Effector memory CD4-positive, alpha-beta T cell (primary cell): ENCODE data around the gene PSMD9.
"Not testable (repeated sequence)": the region's sequence is repeated elsewhere in the genome, so short reads cannot be mapped to it uniquely, and the experiment has no call there.

Experiments
- DNase-seq, 3 donors: peaks; one replicate each; pipeline ENCODE4 v3.0.0-alpha.2; 2020
- H3K27ac ChIP-seq: 2 replicates; pipeline ENCODE4 v1.7.0; 2013; ENCODE audit warnings: mild to moderate bottlenecking, low read length, moderate library complexity; ENCODE audit not compliant: insufficient read depth, poor library complexity, severe bottlenecking
- H3K27me3 ChIP-seq: replicated peaks from 2 replicates; pipeline ENCODE4 v1.7.0; 2013; ENCODE audit warnings: mild to moderate bottlenecking, low read length; ENCODE audit not compliant: insufficient read depth, control insufficient read depth, poor library complexity, severe bottlenecking
- H3K36me3 ChIP-seq: 2 replicates; pipeline ENCODE4 v1.7.0; 2013; ENCODE audit warnings: mild to moderate bottlenecking, low read length, moderate library complexity; ENCODE audit not compliant: control insufficient read depth, insufficient read depth
- H3K4me1 ChIP-seq: 2 replicates; pipeline ENCODE4 v1.7.0; 2013; ENCODE audit warnings: low read length, mild to moderate bottlenecking; ENCODE audit not compliant: control insufficient read depth, insufficient read depth, poor library complexity, severe bottlenecking
- H3K4me3 ChIP-seq: 2 replicates; pipeline ENCODE4 v1.7.0; 2013; ENCODE audit warnings: low read length, low read depth, mild to moderate bottlenecking; ENCODE audit not compliant: insufficient read depth, poor library complexity, severe bottlenecking
- H3K9me3 ChIP-seq: 2 replicates; pipeline ENCODE4 v1.7.0; 2013; ENCODE audit warnings: mild to moderate bottlenecking, low read length, moderate library complexity; ENCODE audit not compliant: control insufficient read depth
- total RNA-seq, 3 donors: gene quantifications; one replicate each; lab custom pipeline; 2026; lab: John Stamatoyannopoulos, UW

Gene PSMD9, protein sequence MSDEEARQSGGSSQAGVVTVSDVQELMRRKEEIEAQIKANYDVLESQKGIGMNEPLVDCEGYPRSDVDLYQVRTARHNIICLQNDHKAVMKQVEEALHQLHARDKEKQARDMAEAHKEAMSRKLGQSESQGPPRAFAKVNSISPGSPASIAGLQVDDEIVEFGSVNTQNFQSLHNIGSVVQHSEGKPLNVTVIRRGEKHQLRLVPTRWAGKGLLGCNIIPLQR
- total RNA-seq, result 8.5 to 11.6 (median 8.9) reads per million in 3 donors

DNA sequence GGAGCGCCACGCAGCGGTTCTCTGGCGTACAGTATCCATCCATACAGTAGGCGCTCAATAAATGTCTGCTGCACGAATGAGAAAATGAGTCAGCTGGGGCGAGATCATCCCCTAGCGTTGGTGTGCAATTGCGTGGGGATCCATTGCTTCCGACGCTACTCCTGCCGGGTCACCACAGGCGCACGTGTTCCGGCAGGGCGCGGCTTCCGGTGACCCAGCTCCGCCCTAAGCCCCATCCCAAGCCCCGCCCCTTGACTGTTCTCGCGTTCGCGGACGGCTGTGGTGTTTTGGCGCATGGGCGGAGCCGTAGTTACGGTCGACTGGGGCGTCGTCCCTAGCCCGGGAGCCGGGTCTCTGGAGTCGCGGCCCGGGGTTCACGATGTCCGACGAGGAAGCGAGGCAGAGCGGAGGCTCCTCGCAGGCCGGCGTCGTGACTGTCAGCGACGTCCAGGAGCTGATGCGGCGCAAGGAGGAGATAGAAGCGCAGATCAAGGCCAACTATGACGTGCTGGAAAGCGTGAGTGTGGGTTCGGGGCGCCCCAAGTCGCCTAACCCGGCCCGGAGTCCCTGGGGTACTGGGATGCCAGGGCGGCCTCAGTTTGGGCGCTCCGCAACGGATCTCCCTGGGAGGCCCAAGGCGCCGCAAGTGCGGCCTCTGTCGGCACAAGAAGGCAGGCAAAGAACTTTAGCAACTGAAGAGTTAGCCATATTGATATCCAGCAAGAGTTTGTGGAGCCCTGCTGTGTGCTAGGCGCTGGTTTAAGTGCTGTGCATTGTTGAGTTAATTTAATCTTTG lies at the start of gene PSMD9:
Gene PSMD9 (plus strand): TSS at position 313 of the 796 bp plus-strand sequence. CDS start 67 bp downstream, at position 380.
- H3K36me3 ChIP-seq, result peaks cover 2% of the 10 kb centered on the region
- H3K4me1 ChIP-seq, result peaks cover 13% of the 10 kb centered on the region
- H3K27me3 ChIP-seq, result no peaks in the 10 kb centered on the region
- DNase-seq, result peak; percentile 97
- H3K27ac ChIP-seq, result peak within 1 kb of the TSS; percentile 91
- peak within 1 kb of the TSS; percentile 64 for H3K4me3 ChIP-seq
- H3K9me3 ChIP-seq, result no peaks in the 10 kb centered on the region

DNA sequence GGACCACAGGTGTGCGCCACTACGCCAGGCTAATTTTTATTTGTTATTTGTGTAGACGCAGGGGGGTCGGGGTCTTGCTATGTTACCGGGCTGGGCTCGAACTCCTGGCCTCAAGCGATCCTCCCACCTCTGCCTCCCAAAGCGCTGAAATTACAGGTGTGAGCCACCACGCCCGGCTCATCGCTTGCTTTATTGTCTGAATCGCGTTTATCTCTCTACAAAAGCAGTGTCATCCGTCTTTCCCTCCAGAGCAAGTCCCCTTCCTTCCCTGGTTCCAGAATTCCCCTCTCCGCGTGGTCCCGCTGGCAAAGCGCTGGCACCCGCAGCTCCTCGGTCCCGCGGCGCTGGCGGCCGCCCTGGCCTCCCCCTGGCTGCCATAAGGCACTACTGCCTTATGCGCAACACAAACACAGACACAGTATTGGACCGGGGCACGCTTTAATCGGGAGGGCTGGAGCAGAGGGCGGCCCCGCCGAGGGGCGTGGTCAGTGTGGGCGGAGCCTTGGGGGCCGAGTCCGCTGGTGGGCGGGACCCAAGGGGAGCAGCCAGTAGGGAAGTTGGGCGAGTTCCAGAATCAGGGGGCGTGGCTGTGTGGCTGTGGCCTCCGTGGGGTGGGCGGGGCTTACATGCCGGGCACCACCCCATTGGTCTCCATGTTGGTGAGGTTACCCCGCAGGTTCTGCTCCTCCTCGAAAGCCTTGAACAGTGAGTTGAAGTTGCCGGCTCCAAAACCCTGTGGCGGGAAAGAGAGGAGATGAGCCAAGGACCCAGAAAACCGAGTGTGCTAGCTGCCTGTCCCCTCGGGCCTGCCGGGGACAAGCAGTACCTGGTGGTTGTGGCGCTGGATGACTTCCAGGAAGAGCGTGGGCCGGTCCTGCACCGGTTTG lies 49.2 kb upstream of the PSMD9 start:
- H3K27me3 ChIP-seq, result no peaks in the 10 kb centered on the region
- no peaks in the 10 kb centered on the region for H3K9me3 ChIP-seq
- H3K27ac ChIP-seq, result peak overlapping the region; percentile 44
- H3K4me1 ChIP-seq, result peaks cover 5% of the 10 kb centered on the region
- H3K4me3 ChIP-seq, result peak overlapping the region; percentile 69
- H3K36me3 ChIP-seq, result no peaks in the 10 kb centered on the region
- peak; percentile 99 for DNase-seq

DNA sequence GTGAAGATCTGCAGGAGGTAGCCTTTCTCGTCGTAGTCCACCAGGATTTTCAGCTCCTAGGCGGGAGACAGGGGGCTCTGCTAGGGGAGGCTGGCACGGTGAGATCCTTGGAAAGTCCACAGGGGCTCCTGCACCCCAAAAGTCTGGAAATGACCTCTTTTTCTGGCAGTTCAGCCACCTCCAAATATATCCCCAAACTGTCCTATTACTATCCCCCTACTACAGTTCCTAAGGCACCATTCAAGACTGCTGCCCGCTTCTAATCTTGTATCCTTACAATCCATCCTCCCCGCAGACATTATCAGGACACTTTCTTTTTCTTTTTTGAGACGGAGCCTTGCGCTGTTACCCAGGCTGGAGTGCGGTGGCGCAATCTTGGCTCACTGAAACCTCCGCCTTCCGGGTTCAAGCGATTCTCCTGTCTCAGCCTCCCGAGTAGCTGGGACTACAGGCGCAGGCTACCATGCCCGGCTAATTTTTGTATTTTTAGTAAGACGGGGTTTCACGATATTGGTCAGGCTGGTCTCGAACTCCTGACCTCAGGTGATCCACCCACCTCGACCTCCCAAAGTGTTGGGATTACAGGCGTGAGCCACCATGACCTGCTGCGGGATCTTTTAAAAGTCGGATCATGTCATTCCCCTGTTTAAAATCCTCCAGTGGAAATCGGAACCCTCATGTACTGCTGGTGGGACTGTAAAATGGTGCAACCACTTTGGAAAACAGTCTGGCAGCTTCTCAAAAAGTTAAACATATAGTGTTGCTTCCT lies 48.4 kb upstream of the PSMD9 start:
- Histone ChIP-seq H3K36me3 (no peaks in the 10 kb centered on the region), H3K4me1 (peaks cover 5% of the 10 kb centered on the region), H3K27ac (peak overlapping the region; percentile 44), H3K9me3 (no peaks in the 10 kb centered on the region), H3K27me3 (no peaks in the 10 kb centered on the region), H3K4me3 (peak overlapping the region; percentile 69)
- no peak for DNase-seq

DNA sequence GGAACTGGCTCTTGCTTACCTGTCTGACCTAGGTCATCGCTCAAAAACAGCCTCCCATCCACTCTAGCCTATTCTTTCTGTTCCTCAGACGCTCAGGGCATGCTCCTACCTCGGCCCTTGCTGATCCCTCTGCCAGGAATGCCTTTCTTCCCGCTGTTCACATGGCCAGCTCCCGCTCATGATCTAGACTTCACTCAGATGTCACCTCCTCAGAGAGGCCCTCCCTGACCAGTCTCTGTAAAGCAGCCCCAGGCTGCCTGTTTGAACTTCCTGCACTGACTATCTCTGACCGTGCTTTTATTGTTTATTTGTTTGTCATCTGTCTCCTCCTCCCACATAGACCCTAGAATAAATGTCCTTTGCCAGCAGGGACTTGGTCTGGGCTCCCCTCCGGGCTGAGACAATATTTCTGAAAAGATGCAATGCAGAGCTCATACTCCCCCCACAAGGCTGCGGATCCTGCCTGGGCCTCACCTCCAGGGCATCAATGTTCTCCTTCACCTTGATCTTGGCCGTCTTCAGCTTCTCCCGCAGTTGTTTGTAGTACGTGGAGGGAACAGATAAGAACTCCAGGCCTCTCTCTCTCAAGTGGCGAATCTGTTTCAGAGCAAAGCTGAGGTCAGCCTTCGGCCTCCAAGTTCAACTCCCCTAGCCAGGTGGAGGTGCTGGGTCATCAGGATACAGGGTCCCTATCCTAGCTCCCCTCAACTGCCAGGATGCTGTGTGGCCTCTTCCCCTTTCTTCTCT lies 45.2 kb upstream of the PSMD9 start:
- Histone ChIP-seq H3K27ac (no peak overlapping the region), H3K4me1 (peaks cover 5% of the 10 kb centered on the region), H3K36me3 (no peaks in the 10 kb centered on the region), H3K9me3 (no peaks in the 10 kb centered on the region), H3K27me3 (no peaks in the 10 kb centered on the region), H3K4me3 (no peak overlapping the region)
- DNase-seq, result no peak

DNA sequence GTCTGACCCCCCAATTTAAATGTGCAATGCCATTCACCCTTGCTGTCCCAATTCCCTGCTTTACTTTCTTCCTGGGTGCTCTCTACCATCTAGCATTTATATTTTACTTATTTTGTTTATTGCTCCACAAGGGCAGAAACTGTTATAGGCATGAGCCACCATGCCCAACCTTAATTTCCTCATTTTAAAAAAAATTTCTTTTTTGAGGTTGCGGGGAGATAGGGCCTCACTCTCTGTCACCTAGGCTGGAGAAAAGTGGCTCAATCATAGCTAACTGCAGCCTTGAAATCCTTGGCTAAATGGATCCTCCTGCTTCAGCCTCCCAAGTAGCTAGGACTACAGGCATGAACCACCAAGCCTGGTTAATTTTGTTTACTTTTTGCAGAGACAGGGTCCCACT lies 42.9 kb upstream of the PSMD9 start:
- Histone ChIP-seq H3K4me3 (no peak overlapping the region), H3K27me3 (no peaks in the 10 kb centered on the region), H3K36me3 (no peaks in the 10 kb centered on the region), H3K4me1 (no peaks in the 10 kb centered on the region), H3K9me3 (no peaks in the 10 kb centered on the region), H3K27ac (no peak overlapping the region)
- DNase-seq, result no peak

DNA sequence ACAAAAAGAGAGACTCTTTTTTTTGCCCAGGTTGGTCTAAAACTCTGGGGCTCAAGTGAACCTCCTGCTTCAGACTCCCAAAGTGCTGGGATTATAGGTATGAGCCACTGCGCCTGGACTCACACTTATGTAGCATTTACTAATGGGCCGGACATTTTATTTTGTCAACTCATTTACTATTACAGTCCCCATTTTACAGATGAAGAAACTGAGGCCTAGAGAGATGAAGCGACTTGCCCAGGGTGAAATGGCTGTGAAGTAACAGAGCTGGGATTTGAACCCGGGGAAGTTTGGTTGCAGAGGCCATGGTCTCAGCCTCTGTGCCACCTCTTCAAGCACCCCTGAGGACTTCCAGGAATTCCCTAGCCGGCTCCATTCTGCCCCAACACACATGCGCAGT lies 39.4 kb upstream of the PSMD9 start:
- DNase-seq, result no peak
- H3K9me3 ChIP-seq, result no peaks in the 10 kb centered on the region
- no peaks in the 10 kb centered on the region for H3K27me3 ChIP-seq
- H3K36me3 ChIP-seq, result no peaks in the 10 kb centered on the region
- no peak overlapping the region for H3K27ac ChIP-seq
- H3K4me3 ChIP-seq, result no peak overlapping the region
- no peaks in the 10 kb centered on the region for H3K4me1 ChIP-seq

DNA sequence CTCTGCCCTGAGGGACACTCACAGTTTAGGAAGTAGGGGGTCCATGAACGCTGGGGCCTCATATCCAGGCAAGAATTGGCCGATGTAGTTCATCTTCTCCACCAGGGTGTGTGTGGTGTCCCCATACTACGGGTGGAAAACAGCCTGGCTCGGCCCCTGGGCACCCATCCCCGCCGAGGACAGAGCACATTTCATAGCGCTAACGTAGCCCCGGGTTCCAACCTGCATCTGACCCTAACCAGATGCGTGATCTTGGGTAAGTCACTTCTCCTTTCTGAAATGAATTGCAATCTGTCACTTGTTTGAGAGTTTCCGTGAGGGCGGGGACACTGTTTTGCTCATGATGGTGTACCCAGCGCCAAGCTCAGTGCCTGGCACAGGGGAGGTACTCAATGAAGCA lies 38.9 kb upstream of the PSMD9 start:
- Histone ChIP-seq H3K4me1 (no peaks in the 10 kb centered on the region), H3K4me3 (no peak overlapping the region), H3K9me3 (no peaks in the 10 kb centered on the region), H3K27ac (no peak overlapping the region), H3K27me3 (no peaks in the 10 kb centered on the region), H3K36me3 (no peaks in the 10 kb centered on the region)
- no peak for DNase-seq

DNA sequence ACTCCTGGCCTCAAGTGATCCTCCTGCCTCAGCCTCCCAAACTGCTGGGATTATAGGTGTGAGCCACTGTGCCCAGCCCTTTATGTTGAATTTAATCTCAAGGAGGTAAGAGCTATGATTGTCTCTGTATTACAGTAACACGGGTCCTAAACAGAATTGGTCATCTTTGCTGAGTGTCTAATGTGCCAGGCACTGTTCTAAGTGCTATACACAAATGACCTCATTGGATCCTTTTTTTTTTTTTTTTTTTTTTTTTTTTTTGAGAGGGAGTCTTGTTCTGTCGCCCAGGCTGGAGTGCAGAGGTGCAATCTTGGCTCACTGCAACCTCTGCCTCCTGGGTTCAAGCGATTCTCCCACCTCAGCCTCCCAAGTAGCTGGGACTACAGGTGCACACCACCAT lies 36.2 kb upstream of the PSMD9 start:
- not testable (repeated sequence) for H3K4me1 ChIP-seq, H3K36me3 ChIP-seq, DNase-seq, H3K27me3 ChIP-seq, H3K9me3 ChIP-seq, H3K4me3 ChIP-seq, H3K27ac ChIP-seq
